Neural cell (in vitro differentiated cells): Measurements from ENCODE around the gene NUP210. TPM values are rescaled to one million over a fixed set of nuclear protein-coding genes. Genes with fewer than 3 reads are reported as not detected.

Experiments
- H2AFZ ChIP-seq: fragments of 200-600, 300-800 bp; sonication (generic), shearing (Covaris generic); 2 replicates; pipeline ENCODE4 v1.6.0; 2014; ENCODE audit warnings: low read depth, mild to moderate bottlenecking, antibody characterized with exemption, low read length, moderate library complexity
- H3F3A ChIP-seq: fragments of 200-600 bp; shearing (Covaris generic); 2 replicates; pipeline ENCODE4 v1.6.1; 2016; ENCODE audit warnings: mild to moderate bottlenecking, moderate library complexity, mixed read lengths, antibody characterized with exemption, low read length; ENCODE audit not compliant: insufficient read depth, poor library complexity, severe bottlenecking
- H3K27ac ChIP-seq: fragments of 200-600, 300-800 bp; sonication (generic), shearing (Covaris generic); 2 replicates; pipeline ENCODE4 v1.5.1; 2014; ENCODE audit warnings: mild to moderate bottlenecking, low read length, moderate library complexity
- H3K27me3 ChIP-seq: fragments of 300-800, 200-600 bp; sonication (generic), shearing (Covaris generic); 2 replicates; pipeline ENCODE4 v1.6.0; 2014; ENCODE audit warnings: mild to moderate bottlenecking, low read depth, low read length, moderate library complexity; ENCODE audit not compliant: insufficient read depth
- H3K36me3 ChIP-seq: fragments of 300-800, 200-600 bp; sonication (generic), shearing (Covaris generic); 2 replicates; pipeline ENCODE4 v1.5.1; 2014; ENCODE audit warnings: mild to moderate bottlenecking, antibody characterized with exemption, low read length, moderate library complexity; ENCODE audit not compliant: insufficient read depth
- H3K4me2 ChIP-seq: fragments of 300-800, 200-600 bp; sonication (generic), shearing (Covaris generic); 2 replicates; pipeline ENCODE4 v1.6.0; 2014; ENCODE audit warnings: mild to moderate bottlenecking, low read length
- H3K4me3 ChIP-seq: fragments of 300-800, 200-600 bp; sonication (generic), shearing (Covaris generic); 2 replicates; pipeline ENCODE4 v1.5.1; 2014; ENCODE audit warnings: mild to moderate bottlenecking, low read length, moderate library complexity
- H3K79me2 ChIP-seq: fragments of 200-600 bp; shearing (Covaris generic); replicated peaks from 2 replicates; pipeline ENCODE4 v1.6.0; 2014; ENCODE audit warnings: mild to moderate bottlenecking, low read length, moderate library complexity; ENCODE audit not compliant: insufficient read depth
- H3K9ac ChIP-seq: fragments of 300-800, 200-600 bp; sonication (generic), shearing (Covaris generic); 2 replicates; pipeline ENCODE4 v1.6.1; 2016; ENCODE audit warnings: mild to moderate bottlenecking, low read length, mixed read lengths
- H3K9me2 ChIP-seq: fragments of 200-600 bp; shearing (Covaris generic); 2 replicates; pipeline ENCODE4 v1.6.1; 2016; ENCODE audit warnings: mild to moderate bottlenecking, low read length, mixed read lengths; ENCODE audit not compliant: insufficient read depth
- H3K9me3 ChIP-seq: fragments of 200-600, 300-800 bp; sonication (generic), shearing (Covaris generic); 2 replicates; pipeline ENCODE4 v1.6.1; 2016; ENCODE audit warnings: mild to moderate bottlenecking, mixed run types, low read length, moderate library complexity, mixed read lengths
- H4K20me1 ChIP-seq: fragments of 200-600 bp; shearing (Covaris generic); 2 replicates; pipeline ENCODE4 v1.6.1; 2016; ENCODE audit warnings: mild to moderate bottlenecking, mixed run types; ENCODE audit not compliant: insufficient read depth
- CTCF ChIP-seq: fragments of 450-650 bp; IDR thresholded peaks from 2 replicates; pipeline ENCODE4 v1.5.1; 2014; ENCODE audit warnings: antibody characterized with exemption, mild to moderate bottlenecking, moderate library complexity; ENCODE audit not compliant: poor library complexity, severe bottlenecking
- EP300 ChIP-seq: fragments of 450-650 bp; conservative IDR thresholded peaks from 2 replicates; pipeline ENCODE4 v1.6.1; 2014; ENCODE audit warnings: antibody characterized with exemption, mild to moderate bottlenecking, moderate library complexity; ENCODE audit not compliant: poor library complexity, severe bottlenecking
- EZH2 ChIP-seq: fragments of 200-600, 300-800 bp; shearing (Covaris generic), sonication (generic); IDR thresholded peaks from 2 replicates; pipeline ENCODE4 v1.6.1; 2014; ENCODE audit warnings: antibody characterized with exemption, low read length, borderline replicate concordance, mild to moderate bottlenecking; ENCODE audit not compliant: insufficient read depth, poor library complexity, severe bottlenecking
- MXI1 ChIP-seq: fragments of 450-650 bp; conservative IDR thresholded peaks from 2 replicates; pipeline ENCODE4 v1.6.1; 2014; ENCODE audit warnings: antibody characterized with exemption, mild to moderate bottlenecking; ENCODE audit not compliant: poor library complexity, severe bottlenecking
- POLR2AphosphoS5 ChIP-seq: IDR thresholded peaks from 2 replicates; pipeline ENCODE4 v1.6.1; 2012
- RAD21 ChIP-seq: fragments of 450-650 bp; conservative IDR thresholded peaks from 2 replicates; pipeline ENCODE4 v1.6.1; 2014; ENCODE audit warnings: antibody characterized with exemption, mild to moderate bottlenecking, moderate library complexity
- SMC3 ChIP-seq: fragments of 450-650 bp; conservative IDR thresholded peaks from 2 replicates; pipeline ENCODE4 v1.6.1; 2014; ENCODE audit warnings: antibody characterized with exemption, mild to moderate bottlenecking, moderate library complexity; ENCODE audit not compliant: poor library complexity
- TAF1 ChIP-seq: IDR thresholded peaks from 2 replicates; pipeline ENCODE4 v1.6.1; 2012; ENCODE audit warnings: low read depth
- polyA plus RNA-seq: library from polyadenylated mRNA; depleted of rRNA; stranded (reverse); fragments of >200 nt; gene quantifications from 2 replicates; pipeline ENCODE4 v1.2.3, GENCODE V29; 2014
- TF ChIP-seq, protein P1 (sequence below): IDR thresholded peaks from 2 replicates; pipeline ENCODE4 v1.6.1; 2012; ENCODE audit warnings: borderline replicate concordance

Gene NUP210
- polyA plus RNA-seq, 1 donor from 2014 or later, result 8.2 TPM

DNA sequence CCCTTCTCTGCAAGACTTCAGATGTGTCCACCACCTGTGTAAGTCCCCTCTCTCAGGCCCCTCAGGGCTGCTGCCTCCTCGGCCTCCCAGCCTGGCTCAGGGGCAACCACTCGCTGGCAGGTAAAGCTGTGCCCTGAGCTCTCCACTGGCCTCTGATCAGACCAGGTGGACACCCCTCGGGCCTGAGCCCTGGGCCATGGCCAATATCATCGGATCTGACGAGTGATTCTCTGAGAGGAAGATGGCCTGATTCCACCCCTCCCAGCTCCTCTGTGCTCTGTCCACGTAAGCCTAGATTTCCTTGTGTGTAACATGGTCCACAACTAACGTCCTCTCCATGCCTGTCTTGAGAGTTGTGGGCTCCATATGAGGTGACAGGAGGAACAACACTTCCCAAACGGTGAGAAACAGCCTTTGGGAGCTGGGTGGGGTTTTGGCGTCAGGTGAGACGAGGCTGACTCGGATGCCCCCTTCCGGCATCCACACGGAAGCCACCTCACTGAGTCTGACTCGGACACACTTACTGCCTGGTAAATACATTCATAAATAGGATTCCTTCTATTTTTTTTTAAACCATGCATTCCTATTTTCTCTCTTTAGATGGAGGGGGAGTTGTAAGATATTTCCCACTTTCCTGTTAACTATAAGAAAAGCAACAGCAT, 86.8 kb downstream of the NUP210 start (continued):
- no peak for TF ChIP-seq EP300

GRCh38 chr3:13332740-13333139, 87.4 kb downstream of the NUP210 start:
- Histone ChIP-seq H3K9me3 (no peaks in the 10 kb centered on the region), H3F3A (no peaks in the 10 kb centered on the region), H3K36me3 (no peaks in the 10 kb centered on the region), H3K4me3 (no peak overlapping the region), H3K9ac (no peak overlapping the region), H3K27ac (no peak overlapping the region), H4K20me1 (no peaks in the 10 kb centered on the region), H3K4me2 (no peak overlapping the region), H3K9me2 (no peaks in the 10 kb centered on the region), H3K79me2 (no peaks in the 10 kb centered on the region), H2AFZ (no peak overlapping the region), H3K27me3 (no peaks in the 10 kb centered on the region)
- TF ChIP-seq CTCF, result no peak
- TF ChIP-seq RAD21, result no peak
- TF ChIP-seq MXI1, result no peak
- no peak for TF ChIP-seq POLR2AphosphoS5
- TF ChIP-seq EP300, result no peak
- no peak for TF ChIP-seq EZH2
- TF ChIP-seq, protein P1, sequence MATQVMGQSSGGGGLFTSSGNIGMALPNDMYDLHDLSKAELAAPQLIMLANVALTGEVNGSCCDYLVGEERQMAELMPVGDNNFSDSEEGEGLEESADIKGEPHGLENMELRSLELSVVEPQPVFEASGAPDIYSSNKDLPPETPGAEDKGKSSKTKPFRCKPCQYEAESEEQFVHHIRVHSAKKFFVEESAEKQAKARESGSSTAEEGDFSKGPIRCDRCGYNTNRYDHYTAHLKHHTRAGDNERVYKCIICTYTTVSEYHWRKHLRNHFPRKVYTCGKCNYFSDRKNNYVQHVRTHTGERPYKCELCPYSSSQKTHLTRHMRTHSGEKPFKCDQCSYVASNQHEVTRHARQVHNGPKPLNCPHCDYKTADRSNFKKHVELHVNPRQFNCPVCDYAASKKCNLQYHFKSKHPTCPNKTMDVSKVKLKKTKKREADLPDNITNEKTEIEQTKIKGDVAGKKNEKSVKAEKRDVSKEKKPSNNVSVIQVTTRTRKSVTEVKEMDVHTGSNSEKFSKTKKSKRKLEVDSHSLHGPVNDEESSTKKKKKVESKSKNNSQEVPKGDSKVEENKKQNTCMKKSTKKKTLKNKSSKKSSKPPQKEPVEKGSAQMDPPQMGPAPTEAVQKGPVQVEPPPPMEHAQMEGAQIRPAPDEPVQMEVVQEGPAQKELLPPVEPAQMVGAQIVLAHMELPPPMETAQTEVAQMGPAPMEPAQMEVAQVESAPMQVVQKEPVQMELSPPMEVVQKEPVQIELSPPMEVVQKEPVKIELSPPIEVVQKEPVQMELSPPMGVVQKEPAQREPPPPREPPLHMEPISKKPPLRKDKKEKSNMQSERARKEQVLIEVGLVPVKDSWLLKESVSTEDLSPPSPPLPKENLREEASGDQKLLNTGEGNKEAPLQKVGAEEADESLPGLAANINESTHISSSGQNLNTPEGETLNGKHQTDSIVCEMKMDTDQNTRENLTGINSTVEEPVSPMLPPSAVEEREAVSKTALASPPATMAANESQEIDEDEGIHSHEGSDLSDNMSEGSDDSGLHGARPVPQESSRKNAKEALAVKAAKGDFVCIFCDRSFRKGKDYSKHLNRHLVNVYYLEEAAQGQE, result no peak
- no peak for TF ChIP-seq TAF1
- TF ChIP-seq SMC3, result no peak

DNA sequence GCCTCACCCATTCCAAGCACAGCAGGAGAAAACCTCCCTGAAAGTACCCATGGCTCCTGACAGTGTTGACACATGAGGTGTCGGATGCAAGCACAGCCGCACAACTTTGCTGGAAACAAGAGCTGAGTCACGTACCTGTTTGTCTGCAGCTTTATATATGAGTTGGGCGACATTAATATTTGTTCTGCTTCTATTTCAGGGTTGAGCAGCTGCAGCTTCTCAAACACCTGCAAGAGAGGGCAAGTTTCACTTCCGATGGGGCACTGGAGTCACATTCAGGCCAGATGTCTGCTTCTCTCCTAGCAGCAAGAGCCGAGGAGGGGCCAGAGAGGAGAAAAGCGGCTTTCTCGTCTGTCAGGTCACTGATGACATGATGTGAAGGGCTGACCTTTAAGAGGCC, 88.0 kb downstream of the NUP210 start:
- no peak overlapping the region for H3K4me2 ChIP-seq
- no peak overlapping the region for H2AFZ ChIP-seq
- TF ChIP-seq CTCF, result no peak
- no peak for TF ChIP-seq TAF1
- TF ChIP-seq EP300, result no peak
- no peak for TF ChIP-seq SMC3
- H3K4me3 ChIP-seq, result no peak overlapping the region
- H3K27ac ChIP-seq, result no peak overlapping the region
- no peaks in the 10 kb centered on the region for H3K9me2 ChIP-seq
- H3K36me3 ChIP-seq, result no peaks in the 10 kb centered on the region
- H3F3A ChIP-seq, result no peaks in the 10 kb centered on the region
- no peaks in the 10 kb centered on the region for H3K27me3 ChIP-seq
- no peaks in the 10 kb centered on the region for H3K79me2 ChIP-seq
- no peaks in the 10 kb centered on the region for H3K9me3 ChIP-seq
- no peak overlapping the region for H3K9ac ChIP-seq
- no peaks in the 10 kb centered on the region for H4K20me1 ChIP-seq
